ENCODE results near the gene BTNL2.

GRCh38 chr6:32411566-32412327 is 4.8 kb upstream of the BTNL2 start:
- TF ChIP-seq CTCF (IDR thresholded peaks at IDR 0.05; ENCODE audit: insufficient read depth, low read depth, low read length) = no peak
- TF ChIP-seq EZH2 (IDR thresholded peaks at IDR 0.05; ENCODE audit: insufficient read depth, low read length) = no peak
